Effector memory CD8-positive, alpha-beta T cell (primary cell): Measurements from ENCODE around the gene DNAJB2.

ENCODE experiments used
- ATAC-seq: fragments of 150-1000 bp; cut with Tn5 transposase; replicated peaks from 2 replicates; pipeline ENCODE4 v1.10.0; 2021; ENCODE audit warnings: mild to moderate bottlenecking, moderate library complexity
- DNase-seq, 3 experiments: peaks; one replicate each; pipeline ENCODE4 v3.0.0; 2021
- H3K27ac Mint-ChIP-seq, 2 donors: one replicate each; pipeline ENCODE4 v1.8.0; 2022; ENCODE audit warnings: mild to moderate bottlenecking in 2 of 2, mixed read lengths in 2 of 2, moderate library complexity in 2 of 2
- H3K27me3 Mint-ChIP-seq, 2 donors: one replicate each; pipeline ENCODE4 v1.8.0; 2022; ENCODE audit warnings: mixed read lengths in 2 of 2
- H3K36me3 Mint-ChIP-seq: one replicate; pipeline ENCODE4 v1.8.0; 2022; ENCODE audit warnings: mild to moderate bottlenecking, moderate library complexity, mixed read lengths; ENCODE audit not compliant: insufficient read depth
- H3K4me1 Mint-ChIP-seq, 2 donors: one replicate each; pipeline ENCODE4 v1.8.0; 2022; ENCODE audit warnings: low read depth in 2 of 2, mixed read lengths in 2 of 2
- H3K4me3 Mint-ChIP-seq, 2 donors: one replicate each; pipeline ENCODE4 v1.8.0; 2022; ENCODE audit warnings: mild to moderate bottlenecking in 2 of 2, mixed read lengths in 2 of 2, moderate library complexity in 2 of 2
- H3K9me3 Mint-ChIP-seq, 2 donors: one replicate each; pipeline ENCODE4 v1.8.0; 2022; ENCODE audit warnings: mixed read lengths in 2 of 2

The DNAJB2 gene

GRCh38 chr2:219335373-219335786 lies 56.2 kb downstream of the DNAJB2 start:
- DNase-seq, result no peak
- Mint-ChIP-seq H3K27me3 (peaks cover 74 to 91% of the 10 kb centered on the region in 2 donors), H3K9me3 (peaks cover 0 to 10% of the 10 kb centered on the region in 2 donors), H3K36me3 (peaks cover 3% of the 10 kb centered on the region), H3K4me1 (peaks cover 0 to 2% of the 10 kb centered on the region in 2 donors), H3K4me3 (no peak overlapping the region), H3K27ac (no peak overlapping the region)
- no peak for ATAC-seq
